HG03457 (cell line): ENCODE results near the gene ALDH1B1.
"Not testable (repeated sequence)": the region's sequence is repeated elsewhere in the genome, so short reads cannot be mapped to it uniquely, and the experiment has no call there.

Experiments
- ATAC-seq: cut with Tn5 transposase; IDR thresholded peaks from one replicate; pipeline ENCODE4 v1.9.1; 2021; ENCODE audit warnings: moderate number of reproducible peaks; ENCODE audit not compliant: unreplicated experiment

The ALDH1B1 gene

GRCh38 chr9:38385896-38386295 is 6.6 kb upstream of the ALDH1B1 start:
- no peak for ATAC-seq

GRCh38 chr9:38386319-38386895 is 6.1 kb upstream of the ALDH1B1 start:
- ATAC-seq: no peak

DNA sequence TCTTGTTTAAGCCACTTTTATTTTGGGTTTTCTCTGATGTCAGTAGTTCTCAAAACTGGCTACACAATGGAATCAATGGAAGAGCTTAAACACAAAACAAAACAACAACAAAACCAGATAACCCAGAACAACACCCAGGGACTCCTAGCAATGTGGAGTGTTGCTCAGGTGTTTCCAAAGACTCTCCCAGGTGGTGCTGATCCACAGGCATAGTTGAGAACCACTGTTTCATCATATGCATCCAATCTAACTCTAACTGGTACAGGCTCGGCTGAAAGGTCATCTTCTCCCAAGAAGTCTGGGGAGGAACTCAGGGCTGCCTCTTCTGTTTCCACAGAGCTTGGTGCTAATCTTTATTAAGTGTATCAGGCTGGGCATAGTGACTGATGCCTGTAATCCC is 5.4 kb upstream of the ALDH1B1 start:
- ATAC-seq: no peak

DNA sequence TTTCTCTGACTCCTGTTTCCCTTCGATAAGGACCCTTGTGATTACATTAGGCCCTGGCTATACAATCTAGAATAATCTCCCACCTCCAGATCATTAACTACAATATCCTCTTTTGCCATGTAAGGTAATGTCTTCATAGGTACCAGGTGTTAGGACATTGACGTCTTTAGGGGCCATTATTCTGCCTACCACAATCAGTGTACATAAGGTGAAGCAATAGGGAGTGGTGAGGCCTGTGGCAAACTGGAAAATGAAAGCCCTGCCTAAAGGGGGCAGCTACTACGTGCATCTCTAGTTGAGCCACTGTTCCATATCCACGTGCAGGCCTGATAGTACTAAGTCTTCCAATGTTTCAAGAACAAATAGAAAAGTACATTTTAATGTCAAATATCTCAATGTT is 4.8 kb upstream of the ALDH1B1 start:
- no peak for ATAC-seq

- no peak for ATAC-seq
Observed at GRCh38 chr9:38388283-38389223, 3.9 kb upstream of the ALDH1B1 start.

DNA sequence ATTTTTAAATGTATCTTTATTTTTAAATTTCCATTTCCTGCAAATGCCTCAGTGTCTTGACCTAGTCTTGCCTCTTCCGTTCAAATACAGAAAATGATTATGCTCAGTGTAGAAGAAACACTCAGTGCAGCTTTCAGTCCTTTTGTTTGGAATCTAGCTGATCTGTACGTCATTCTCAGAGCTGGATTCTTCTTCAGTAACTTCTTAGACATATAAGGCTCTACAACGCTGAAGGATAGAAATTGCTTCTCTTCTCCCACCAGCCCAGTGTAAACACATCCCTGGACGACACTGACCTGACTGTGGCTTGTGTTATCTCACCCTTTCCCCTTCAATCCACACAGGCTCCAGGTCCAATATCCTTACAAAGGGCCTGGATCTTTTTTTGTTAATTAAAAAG is 3.2 kb upstream of the ALDH1B1 start:
- ATAC-seq: no peak

DNA sequence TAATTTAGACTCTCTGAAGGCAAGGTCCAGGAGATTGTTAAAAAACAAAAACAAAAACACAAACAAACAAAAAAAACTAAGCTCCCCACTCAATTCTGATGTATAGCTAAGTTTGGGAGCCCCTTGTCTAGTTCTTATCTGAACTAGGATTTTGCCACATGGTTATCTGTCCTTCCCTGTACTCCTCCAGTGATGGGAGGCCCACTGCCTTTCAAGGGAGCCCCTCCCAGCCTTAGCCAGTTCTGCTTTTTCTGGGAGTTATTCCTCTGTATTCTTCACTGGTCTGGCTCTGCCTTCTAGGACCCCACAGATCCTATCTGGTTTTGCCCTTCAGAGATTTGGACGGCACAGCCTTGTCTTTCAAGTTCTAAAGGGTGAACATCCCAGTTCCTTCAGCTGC is 2.1 kb upstream of the ALDH1B1 start:
- ATAC-seq: no peak

DNA sequence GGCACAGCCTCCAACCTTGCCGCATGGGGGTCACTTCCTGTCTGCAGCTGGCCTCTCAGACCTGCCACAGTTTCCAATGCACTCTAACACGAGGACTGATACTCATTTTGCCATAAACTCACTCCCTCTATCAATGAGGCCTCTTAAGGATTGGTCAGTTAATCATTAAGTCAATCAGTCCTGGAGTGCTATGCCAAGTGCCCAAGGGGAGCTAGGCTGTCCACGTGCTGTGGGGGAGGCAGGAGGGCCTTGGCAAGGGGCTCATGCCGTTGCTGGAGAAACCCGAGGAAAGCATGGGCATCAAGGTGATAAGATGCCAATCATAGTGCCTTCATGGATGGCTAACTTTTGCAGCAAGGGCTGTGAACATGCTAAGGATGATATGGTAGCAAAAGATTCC is 1.7 kb upstream of the ALDH1B1 start:
- no peak for ATAC-seq

DNA sequence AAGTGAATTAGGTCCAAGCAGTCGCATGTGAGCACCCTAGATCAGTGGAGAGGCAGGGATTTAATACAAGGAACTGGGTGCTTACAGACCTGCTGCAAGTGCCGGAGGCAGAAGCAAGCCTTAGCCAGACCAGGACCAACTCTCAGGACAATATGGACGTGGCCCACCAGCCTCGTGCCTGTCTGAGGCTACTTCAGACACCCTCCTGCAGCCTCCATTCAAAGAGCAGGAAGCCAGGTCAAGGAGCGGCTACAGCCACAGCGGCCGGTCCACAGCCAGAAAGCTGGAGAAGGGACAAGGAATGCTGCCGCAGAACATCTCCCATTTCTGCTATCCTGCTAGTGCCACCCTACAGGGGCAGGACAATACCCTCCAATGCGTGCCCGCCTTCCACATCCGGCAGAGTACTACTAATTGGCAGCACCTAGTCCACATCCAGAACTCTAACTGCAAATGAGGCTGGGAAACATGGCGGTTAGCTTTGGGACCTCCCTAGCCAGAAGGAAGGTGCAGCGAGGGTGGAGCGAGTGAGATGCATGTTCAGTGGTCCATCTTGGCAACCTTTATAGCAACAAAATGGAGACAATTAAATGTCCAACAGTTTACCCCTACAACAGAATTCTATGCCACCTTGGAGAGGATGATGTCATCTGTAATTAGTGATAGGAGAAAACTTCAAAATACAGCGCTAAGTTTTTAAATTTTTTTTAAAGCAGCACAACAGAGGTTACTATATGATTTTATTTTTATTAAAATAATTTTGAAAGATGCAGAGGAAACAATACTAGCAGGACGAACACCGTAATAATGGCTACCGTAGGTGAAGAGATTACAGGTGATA is 1.0 kb upstream of the ALDH1B1 start:
- no peak for ATAC-seq

DNA sequence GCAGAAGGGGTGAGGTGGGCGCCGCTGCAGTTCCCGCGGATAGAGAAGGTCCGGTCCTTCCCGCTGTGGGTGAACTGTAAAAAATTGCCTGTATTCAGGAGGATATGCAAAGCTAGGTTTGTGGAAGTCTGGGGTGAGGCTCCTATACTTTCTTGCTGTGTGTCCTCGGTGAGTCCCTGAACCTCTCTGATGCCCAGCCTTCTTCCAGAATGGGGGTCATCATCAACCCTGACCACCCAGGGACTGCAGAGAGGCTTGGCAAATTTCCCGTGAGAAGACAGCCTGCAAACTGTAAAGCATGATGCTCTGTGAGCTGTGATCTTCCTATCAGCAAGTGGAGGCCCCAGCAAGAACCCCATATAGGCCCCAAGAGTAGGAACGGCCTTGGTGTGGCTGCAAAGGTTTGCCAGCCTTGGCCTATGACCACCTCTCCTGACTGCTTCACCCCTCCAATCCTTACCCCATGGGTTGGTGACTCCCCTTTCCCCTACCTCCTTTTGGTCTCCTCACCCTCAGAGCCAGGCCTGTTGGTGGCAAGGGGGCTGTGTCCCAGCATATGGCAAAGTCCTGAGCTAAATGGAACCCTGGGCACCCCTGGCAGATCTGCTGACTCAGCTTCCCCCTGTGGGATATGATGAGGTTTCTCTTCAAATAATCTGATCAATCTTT is 760 bp downstream of the ALDH1B1 start:
- no peak for ATAC-seq

- no peak for ATAC-seq
Observed at GRCh38 chr9:38394416-38394815, 1.9 kb downstream of the ALDH1B1 start.

DNA sequence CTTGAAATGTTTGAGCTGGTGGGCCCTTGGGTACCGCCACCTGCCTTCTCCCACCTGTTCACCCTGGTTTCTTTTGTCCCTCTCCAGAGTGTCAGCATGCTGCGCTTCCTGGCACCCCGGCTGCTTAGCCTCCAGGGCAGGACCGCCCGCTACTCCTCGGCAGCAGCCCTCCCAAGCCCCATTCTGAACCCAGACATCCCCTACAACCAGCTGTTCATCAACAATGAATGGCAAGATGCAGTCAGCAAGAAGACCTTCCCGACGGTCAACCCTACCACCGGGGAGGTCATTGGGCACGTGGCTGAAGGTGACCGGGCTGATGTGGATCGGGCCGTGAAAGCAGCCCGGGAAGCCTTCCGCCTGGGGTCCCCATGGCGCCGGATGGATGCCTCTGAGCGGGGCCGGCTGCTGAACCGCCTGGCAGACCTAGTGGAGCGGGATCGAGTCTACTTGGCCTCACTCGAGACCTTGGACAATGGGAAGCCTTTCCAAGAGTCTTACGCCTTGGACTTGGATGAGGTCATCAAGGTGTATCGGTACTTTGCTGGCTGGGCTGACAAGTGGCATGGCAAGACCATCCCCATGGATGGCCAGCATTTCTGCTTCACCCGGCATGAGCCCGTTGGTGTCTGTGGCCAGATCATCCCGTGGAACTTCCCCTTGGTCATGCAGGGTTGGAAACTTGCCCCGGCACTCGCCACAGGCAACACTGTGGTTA is 3.3 kb downstream of the ALDH1B1 start:
- no peak for ATAC-seq

DNA sequence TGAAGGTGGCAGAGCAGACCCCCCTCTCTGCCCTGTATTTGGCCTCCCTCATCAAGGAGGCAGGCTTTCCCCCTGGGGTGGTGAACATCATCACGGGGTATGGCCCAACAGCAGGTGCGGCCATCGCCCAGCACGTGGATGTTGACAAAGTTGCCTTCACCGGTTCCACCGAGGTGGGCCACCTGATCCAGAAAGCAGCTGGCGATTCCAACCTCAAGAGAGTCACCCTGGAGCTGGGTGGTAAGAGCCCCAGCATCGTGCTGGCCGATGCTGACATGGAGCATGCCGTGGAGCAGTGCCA is 3.8 kb downstream of the ALDH1B1 start:
- ATAC-seq: no peak

- ATAC-seq: not testable (repeated sequence)
Observed at GRCh38 chr9:38399191-38399590, 6.7 kb downstream of the ALDH1B1 start.

GRCh38 chr9:38401994-38402393 is 9.5 kb downstream of the ALDH1B1 start:
- no peak for ATAC-seq

GRCh38 chr9:38404314-38404713 is 11.8 kb downstream of the ALDH1B1 start:
- no peak for ATAC-seq

- ATAC-seq: no peak
Observed at GRCh38 chr9:38405785-38406184, 13.3 kb downstream of the ALDH1B1 start.

DNA sequence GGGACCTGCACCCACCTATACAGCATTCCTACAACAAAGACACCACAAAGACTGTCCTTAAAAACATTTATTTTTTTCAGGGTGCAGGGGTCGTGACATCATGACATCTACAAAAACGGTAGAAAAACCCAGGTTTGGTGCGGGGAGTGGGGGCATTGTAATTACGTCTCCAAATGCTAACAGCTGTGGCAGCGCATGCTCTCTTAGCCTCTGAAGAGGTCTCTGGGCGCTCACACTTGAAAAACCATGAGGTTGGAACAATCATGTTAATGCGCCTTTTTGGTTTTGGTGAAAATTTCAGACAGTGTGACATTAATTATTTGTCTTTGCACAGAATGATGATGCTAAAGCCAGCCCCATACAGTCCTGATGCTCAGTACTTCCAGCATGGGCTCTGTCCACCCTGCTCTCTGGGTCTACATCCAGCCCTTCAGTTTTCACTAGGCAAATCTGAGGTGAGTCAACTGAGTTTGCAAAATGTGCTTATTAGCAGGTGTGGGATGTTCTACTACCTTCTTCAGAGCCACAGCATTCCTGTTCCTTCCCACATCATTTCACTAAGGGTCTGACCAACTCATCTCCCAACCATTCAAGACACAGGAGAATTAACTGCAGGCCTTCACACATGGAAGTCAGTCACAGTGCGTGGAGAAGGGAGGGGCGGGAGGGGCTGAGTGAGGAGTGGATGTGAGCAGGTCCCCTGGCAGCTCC is 14.1 kb downstream of the ALDH1B1 start:
- ATAC-seq: no peak

DNA sequence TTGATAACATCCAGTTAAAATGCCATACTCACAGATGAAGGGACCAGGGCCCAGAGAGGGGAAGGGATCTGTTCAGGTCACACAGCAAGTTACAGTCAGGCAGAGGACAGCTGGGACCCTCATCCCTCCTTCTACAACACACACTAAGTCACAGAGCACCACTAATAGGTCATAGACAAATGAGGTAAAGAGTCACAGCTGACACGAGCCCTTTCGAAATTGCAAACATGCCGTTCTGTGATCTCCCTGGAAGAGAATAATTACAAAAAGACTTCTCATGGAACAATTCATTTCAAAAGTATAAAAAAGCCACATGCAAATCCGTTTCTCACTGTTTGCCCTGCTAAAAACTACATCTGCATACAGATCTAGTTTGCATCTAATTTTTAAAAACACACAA is 16.2 kb downstream of the ALDH1B1 start:
- ATAC-seq: no peak

GRCh38 chr9:38412751-38413150 is 20.2 kb downstream of the ALDH1B1 start:
- ATAC-seq: no peak
